ENCODE results near the gene CEND1.

The CEND1 gene

DNA sequence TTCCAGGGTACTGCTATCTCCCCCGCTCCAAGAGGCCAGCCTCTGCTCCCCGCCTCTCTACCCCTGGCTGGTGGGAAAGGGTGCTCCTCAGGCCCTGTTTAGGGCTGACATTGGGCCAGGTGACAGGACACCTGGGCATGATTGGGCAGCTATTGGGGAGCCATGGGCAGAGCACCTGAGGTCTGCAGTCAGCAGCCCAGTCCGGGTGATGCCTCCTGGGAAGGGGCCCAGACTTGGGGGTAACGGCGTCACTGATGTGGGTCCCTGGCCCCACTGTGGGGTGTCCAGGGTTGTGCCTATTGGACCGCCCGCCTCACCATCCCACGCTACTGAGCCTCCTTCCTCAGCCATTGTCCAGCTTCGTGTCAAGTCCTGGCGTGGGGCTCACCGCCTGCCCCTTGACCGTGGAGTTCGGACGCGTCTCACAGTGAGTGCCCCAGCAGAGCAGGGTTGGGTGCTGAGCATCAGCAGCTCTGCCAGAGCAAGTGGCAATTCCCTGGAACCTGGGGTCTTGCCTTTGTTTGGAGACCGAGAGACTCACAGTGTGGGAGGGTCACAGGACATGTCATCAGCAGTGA is 9.8 kb downstream of the CEND1 start:
- no peak overlapping the region for H3K4me3 ChIP-seq (ENCODE audit: low read depth, low read length)

DNA sequence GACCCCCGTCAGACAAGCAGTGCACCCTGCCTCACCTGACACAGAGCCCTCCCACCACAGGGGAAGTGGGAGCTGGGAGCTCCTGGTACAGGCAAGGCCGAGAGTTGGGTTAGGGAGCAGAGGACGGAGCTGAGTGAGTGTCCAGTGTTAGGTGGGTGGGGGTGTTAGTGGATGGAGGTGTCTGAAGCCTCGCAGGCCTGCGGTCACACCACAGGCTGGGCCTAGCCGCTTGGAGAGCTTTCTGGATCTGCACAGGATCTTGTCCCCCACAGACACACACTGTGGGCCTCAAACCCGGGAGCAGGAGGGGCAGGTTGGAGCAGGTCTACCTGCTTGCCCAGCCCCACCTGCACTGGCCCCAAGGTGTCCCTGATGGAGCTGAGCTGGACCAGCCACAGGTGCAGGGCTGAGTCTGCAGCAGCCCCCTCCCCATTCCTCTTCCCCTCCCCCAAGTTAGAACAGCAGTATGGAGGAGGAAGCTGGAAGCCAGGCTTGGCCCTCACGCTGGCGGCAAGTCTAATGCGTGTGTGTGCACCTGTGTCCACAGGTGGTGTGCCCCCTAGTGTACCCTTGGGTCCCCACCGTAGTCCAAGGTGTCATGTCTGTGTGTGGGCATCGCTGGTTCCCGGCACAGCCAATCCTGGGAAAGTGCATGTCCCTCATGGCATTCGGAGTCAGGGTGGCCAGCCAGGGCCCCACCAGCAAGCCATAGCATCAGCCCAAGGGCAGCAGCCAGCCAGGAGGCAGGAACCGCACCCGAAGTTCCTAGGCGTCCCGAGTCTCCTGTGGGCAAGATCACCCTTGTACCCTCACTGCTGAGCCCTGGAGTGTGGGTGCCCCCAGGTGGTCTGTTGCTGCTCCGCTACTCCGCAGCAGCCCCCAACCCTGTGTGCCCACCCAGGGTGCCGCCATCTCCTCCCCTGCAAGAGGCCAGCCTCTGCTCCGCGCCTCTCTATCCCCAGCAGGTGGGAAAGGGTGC is 10.6 kb downstream of the CEND1 start:
- H3K4me3 ChIP-seq (ENCODE audit: low read depth, low read length) = peak overlapping the region; percentile 4

GRCh38 chr11:777288-778255 is 12.3 kb downstream of the CEND1 start, which contains the start of gene GATD1:
GATD1 (minus strand) TSS chr11:777487; CDS start chr11:777462, 25 bp downstream.
- H3K4me3 ChIP-seq (ENCODE audit: low read depth, low read length) = peak within 1 kb of the TSS; percentile 87

DNA sequence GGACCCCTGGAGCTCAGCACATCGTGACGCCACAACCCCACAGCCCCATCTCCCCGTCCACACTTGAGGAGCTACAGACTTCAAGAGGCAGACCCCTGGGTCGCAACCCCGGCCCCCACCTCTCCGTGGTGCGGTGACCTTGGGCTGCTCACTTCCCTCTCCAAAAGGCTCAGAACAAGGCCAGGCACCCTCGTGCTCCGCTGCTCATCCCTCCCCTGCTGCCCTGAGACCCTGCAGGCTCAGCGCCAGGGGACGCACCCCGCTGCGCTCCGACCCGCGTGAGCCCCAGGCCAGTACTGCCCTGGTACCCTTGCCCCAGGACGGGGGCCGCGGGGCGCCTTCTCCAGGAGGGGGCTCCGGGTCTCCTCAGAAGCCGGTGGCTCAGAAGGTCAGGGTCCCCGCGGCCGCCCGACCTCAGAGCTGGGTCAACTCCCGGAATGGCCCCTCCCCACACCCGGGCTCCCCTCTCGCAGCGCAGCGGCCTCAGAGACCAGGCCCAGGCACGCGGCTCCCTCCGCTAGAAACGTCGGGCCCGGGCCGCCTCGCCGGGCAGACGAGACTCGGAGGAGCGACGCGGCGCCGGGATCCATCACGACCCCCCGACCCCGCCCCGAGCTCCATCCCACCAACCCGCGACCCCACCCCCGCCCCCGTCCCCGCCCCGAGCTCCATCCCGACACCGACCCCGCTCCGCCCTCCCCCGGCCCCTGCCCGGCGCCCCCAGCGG is 13.2 kb downstream of the CEND1 start:
- peak overlapping the region; percentile 87 for H3K4me3 ChIP-seq (ENCODE audit: low read depth, low read length)

GRCh38 chr11:776263-776560 is 13.7 kb downstream of the CEND1 start:
- H3K4me3 ChIP-seq (ENCODE audit: low read depth, low read length) = peak overlapping the region; percentile 87

DNA sequence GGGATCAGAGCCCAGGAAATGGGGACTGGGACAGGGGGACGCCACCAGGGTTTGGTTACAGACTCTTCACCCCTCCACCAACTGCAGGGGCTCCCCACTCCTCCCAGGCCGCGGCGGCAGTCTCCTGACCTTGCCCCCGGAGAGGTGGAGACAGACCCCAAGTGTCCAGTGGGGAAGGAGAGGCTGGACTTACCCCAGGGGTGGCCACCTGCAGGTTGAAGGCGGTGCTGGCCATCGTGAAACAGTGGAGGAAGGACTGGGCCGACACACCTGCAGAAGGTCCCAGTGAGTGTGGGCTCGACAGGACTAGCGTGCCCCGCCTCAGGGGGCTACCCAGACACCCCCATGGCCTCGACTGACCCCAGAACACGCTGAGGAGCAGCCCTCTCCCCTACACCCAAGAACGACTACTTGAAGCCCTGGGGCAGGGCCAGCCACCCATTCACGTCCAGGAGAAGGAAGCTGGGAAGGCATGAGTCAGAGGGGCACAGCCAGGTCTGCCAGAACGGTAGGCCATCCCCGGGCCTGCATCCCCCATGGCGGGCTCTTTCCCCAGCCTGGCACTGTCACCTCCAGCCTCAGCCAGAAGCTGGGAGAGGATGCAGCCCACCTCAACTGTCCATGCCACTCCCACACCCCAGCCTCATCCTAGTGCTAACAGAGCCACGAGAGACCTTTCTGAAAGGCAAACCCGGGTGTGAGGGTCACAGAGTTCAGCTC is 14.9 kb downstream of the CEND1 start:
- no peak overlapping the region for H3K4me3 ChIP-seq (ENCODE audit: low read depth, low read length)

DNA sequence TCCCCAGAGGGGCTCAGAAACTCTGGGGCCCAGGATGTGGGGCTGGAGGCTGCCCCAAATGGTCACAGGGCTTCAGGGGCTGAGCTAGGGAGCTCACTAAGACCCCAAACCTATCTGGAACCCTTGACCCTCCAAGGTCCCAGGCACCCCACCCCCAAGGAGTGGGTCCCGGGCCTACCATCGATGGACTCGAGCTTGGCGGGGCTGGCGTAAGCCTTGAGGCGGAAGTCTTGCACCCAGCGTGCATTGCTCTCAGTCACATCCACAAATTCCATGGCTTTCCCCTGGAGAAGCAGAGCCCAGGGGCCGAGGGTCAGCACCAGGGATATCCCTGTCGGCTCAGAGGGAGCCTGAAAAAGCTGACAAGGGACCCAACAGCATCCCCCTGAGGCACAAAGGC is 16.1 kb downstream of the CEND1 start:
- no peak overlapping the region for H3K4me3 ChIP-seq (ENCODE audit: low read depth, low read length)

GRCh38 chr11:773425-773824 is 16.5 kb downstream of the CEND1 start:
- no peak overlapping the region for H3K4me3 ChIP-seq (ENCODE audit: low read depth, low read length)

DNA sequence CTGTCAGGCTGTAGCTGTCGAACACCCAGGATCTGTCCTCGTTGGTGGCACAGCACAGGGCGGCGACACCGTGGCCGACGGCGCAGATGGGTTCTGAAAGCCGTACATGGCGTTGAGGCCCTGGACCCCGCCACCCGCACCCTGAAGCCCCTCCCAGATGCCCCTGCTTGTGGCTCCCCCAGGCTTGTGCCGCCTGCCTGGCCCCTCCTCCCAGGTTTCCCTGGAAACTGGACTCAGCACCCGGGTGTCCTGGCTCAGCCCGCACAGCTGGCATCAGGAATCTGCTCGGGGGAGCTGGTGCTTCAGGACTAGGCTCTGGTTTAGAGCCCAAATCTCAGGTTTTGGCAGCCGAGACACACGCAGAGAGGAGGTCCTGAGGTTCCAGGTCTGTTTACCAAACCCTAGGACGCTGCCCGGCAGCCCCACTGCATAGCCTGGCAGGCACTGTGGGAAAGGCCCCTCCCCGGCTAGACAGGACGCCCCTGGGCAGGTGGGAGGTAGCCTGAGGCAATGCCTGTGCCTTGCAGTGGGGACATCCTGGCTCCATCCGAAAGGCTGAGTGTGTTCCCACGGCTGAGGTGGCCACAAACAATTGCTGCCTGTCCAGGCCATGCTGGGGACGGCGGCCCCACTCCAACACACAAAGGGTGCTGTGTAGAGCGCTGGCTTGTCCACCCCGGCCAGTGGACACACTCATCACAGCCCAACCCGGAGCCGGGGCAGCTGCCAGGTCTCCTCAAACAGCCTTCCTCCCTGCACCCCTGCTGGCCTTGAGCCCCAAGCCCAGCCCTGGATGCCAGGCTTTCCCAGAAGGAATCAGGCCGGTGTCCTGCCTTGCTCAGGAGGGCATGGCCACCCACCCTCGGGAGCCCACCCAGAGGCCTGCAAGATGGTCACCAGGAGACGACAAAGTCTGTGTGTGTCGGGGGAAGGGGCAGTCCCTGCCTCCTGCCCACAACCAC is 17.2 kb downstream of the CEND1 start:
- no peak overlapping the region for H3K4me3 ChIP-seq (ENCODE audit: low read depth, low read length)

- no peak overlapping the region for H3K4me3 ChIP-seq (ENCODE audit: low read depth, low read length)
Observed at GRCh38 chr11:771617-772204, 18.2 kb downstream of the CEND1 start.

- H3K4me3 ChIP-seq (ENCODE audit: low read depth, low read length) = no peak overlapping the region
Observed at GRCh38 chr11:770642-771616, 19.0 kb downstream of the CEND1 start.

DNA sequence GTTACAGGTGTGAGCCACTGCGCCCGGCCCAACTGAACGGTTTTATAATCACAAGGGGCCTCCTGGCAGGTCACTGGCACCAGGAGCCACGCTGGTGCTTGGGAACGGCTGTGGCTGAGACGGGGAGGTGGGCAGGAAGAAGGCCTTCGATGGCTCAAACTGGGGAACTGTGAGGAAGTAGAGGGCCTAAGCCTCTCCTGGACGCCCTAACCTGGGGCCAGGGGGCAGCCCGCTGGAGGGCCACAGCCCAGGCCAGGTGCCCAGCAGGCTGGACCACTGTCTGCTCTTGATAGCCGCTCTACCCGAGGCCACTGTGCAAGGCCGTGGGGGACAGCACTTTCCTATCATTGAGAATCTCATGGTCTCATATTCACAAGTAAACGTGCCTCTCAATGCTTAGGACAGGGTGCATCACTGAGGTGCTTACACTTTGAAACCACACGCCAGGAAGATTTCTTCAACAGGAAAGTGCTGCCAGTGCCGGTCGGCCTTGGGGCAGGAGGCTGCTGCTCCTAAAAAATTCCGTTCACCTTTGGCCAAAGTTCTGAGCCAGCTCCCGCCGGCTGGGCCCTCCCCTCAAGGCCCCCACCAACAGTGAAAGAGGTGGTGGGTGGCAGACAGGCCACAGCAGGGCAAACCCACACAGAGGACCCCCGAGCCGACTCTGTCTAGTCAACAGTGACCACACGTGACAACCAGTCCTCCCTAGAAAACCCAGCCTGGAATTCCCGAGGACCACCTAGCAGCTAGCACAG is 19.8 kb downstream of the CEND1 start:
- H3K4me3 ChIP-seq (ENCODE audit: low read depth, low read length) = no peak overlapping the region

DNA sequence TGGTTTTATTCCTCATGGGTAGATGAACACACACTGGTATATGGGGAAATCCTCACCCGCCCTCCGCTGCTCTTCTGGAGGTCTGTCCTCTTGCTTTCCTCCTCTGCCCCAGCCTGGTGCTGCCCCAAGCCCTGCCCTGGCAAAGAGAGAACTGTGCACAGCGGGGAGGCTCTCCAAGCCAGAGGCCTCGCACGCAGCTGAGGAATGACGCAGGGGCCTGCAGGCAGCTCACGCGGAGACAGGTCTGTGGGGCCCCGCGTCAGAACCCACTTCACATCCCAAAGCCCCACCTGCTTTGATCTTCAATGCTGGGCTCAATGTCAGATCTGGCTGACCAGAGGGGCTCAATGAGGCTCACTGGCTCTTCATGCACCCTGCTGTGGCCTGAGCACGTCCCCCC is 22.7 kb downstream of the CEND1 start:
- no peak overlapping the region for H3K4me3 ChIP-seq (ENCODE audit: low read depth, low read length)

DNA sequence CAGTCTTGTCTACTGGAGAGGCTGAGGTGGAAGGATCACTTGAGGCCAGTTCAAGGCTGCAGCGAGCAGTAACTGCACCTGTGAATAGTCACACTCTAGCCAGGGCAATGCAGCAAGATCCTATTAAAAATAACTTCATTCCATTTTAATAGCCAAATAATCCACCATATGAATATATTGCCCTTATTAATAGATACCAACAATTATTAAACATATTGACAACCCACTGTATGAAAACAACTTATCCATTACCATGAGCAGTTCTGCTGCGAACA is 23.0 kb downstream of the CEND1 start:
- H3K4me3 ChIP-seq (ENCODE audit: low read depth, low read length) = no peak overlapping the region

GRCh38 chr11:766106-766935 is 23.6 kb downstream of the CEND1 start:
- no peak overlapping the region for H3K4me3 ChIP-seq (ENCODE audit: low read depth, low read length)

DNA sequence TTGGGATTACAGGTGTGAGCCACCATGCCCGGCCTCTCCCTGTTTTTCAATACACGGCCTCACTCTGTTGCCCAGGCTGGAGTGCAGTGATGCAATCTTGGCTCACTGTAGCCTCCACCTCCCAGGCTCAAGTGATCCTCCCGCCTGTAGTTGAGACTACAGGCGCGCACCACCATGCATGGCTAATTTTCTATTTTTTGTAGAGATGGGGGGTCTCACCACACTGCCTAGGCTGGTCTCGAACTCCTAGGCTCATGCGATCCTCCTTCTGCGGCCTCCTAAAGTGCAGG is 24.1 kb downstream of the CEND1 start:
- H3K4me3 ChIP-seq (ENCODE audit: low read depth, low read length) = no peak overlapping the region
